HCT116 (cell line): ENCODE data around the gene ANTXR2.

Experiments used
- ATF3 ChIP-seq: IDR thresholded peaks from 2 replicates; pipeline ENCODE4 v1.6.1; 2012
- EGR1 ChIP-seq: IDR thresholded peaks from 2 replicates; pipeline ENCODE4 v1.6.1; 2012; ENCODE audit warnings: low read depth
- EZH2 ChIP-seq: fragments of 200-600 bp; sonication (generic); IDR thresholded peaks from 2 replicates; pipeline ENCODE4 v1.6.1; 2017; ENCODE audit warnings: antibody characterized with exemption, mixed run types
- EZH2phosphoT487 ChIP-seq: fragments of 200-600 bp; IDR thresholded peaks from 2 replicates; pipeline ENCODE4 v1.6.1; 2018; ENCODE audit warnings: antibody characterized with exemption, borderline replicate concordance
- FOSL1 ChIP-seq: IDR thresholded peaks from 2 replicates; pipeline ENCODE4 v1.6.1; 2012; ENCODE audit warnings: low read depth
- JUND ChIP-seq: IDR thresholded peaks from 2 replicates; pipeline ENCODE4 v1.6.1; 2012
- POLR2A ChIP-seq: IDR thresholded peaks from 2 replicates; pipeline ENCODE4 v1.7.0; 2011; ENCODE audit warnings: borderline replicate concordance; ENCODE audit not compliant: insufficient read depth, insufficient read length; ENCODE audit errors: extremely low read depth
- RAD21 ChIP-seq: IDR thresholded peaks from 2 replicates; pipeline ENCODE4 v1.6.1; 2012; ENCODE audit warnings: low read depth, mild to moderate bottlenecking
- SIN3A ChIP-seq: IDR thresholded peaks from 2 replicates; pipeline ENCODE4 v1.6.1; 2012; ENCODE audit warnings: low read depth
- TCF7L2 ChIP-seq: IDR thresholded peaks from 2 replicates; pipeline ENCODE4 v1.7.0; 2011; ENCODE audit warnings: borderline replicate concordance, inconsistent platforms; ENCODE audit not compliant: insufficient read depth, insufficient read length; ENCODE audit errors: extremely low read depth
- ZFX ChIP-seq: fragments of 450-650 bp; IDR thresholded peaks from 2 replicates; pipeline ENCODE4 v1.6.1; 2017
- TF ChIP-seq, protein P1 (sequence below), 3 experiments: fragments of 200-600 bp in 1 of 3; sonication (generic) in 1 of 3; IDR thresholded peaks in 2 of 3; conservative IDR thresholded peaks in 1 of 3; 2 replicates each; pipeline ENCODE4 v1.5.1; 2012 to 2017; ENCODE audit warnings: low read depth in 2 of 3, low read length in 2 of 3, antibody characterized with exemption in 1 of 3, borderline replicate concordance in 1 of 3, control low read depth in 1 of 3, mild to moderate bottlenecking in 1 of 3, mixed read lengths in 1 of 3, mixed run types in 1 of 3, moderate library complexity in 1 of 3; ENCODE audit not compliant: insufficient read depth in 1 of 3
- TF ChIP-seq, protein P2 (sequence below): IDR thresholded peaks from 2 replicates; pipeline ENCODE4 v1.6.1; 2011; ENCODE audit warnings: mild to moderate bottlenecking, low read length, moderate library complexity; ENCODE audit not compliant: insufficient replicate concordance; ENCODE audit errors: extremely low read depth

DNA sequence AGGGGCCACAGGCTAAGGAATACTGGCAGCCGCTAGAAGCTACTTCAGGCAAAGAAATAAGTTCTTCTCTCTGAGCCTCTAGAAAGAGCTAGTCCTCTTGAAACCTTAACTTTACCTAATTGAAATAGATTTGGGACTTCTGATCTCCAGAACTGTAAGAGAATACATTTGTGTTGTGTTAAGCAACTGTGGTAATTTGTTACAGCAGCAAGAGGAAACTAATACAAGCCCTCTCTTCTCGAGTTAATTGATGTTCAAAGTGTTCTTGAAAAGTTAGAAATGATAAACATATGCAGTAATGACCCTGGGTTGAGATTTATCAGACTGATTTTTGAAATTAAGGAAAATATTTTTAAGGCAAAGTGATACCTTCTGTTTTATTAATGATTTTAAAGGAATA is 172.8 kb downstream of the ANTXR2 start:
- TF ChIP-seq, protein P1, sequence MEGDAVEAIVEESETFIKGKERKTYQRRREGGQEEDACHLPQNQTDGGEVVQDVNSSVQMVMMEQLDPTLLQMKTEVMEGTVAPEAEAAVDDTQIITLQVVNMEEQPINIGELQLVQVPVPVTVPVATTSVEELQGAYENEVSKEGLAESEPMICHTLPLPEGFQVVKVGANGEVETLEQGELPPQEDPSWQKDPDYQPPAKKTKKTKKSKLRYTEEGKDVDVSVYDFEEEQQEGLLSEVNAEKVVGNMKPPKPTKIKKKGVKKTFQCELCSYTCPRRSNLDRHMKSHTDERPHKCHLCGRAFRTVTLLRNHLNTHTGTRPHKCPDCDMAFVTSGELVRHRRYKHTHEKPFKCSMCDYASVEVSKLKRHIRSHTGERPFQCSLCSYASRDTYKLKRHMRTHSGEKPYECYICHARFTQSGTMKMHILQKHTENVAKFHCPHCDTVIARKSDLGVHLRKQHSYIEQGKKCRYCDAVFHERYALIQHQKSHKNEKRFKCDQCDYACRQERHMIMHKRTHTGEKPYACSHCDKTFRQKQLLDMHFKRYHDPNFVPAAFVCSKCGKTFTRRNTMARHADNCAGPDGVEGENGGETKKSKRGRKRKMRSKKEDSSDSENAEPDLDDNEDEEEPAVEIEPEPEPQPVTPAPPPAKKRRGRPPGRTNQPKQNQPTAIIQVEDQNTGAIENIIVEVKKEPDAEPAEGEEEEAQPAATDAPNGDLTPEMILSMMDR (IDR thresholded peaks at IDR 0.05 in 2 of 3, conservative IDR thresholded peaks at IDR 0.05 in 1 of 3; ENCODE audit: borderline replicate concordance in 1 of 3, insufficient read depth in 1 of 3, low read depth in 2 of 3, low read length in 2 of 3): no peak
- no peak for TF ChIP-seq FOSL1
- no peak for TF ChIP-seq POLR2A
- TF ChIP-seq SIN3A: no peak
- no peak for TF ChIP-seq EZH2
- no peak for TF ChIP-seq EZH2phosphoT487
- TF ChIP-seq, protein P2, sequence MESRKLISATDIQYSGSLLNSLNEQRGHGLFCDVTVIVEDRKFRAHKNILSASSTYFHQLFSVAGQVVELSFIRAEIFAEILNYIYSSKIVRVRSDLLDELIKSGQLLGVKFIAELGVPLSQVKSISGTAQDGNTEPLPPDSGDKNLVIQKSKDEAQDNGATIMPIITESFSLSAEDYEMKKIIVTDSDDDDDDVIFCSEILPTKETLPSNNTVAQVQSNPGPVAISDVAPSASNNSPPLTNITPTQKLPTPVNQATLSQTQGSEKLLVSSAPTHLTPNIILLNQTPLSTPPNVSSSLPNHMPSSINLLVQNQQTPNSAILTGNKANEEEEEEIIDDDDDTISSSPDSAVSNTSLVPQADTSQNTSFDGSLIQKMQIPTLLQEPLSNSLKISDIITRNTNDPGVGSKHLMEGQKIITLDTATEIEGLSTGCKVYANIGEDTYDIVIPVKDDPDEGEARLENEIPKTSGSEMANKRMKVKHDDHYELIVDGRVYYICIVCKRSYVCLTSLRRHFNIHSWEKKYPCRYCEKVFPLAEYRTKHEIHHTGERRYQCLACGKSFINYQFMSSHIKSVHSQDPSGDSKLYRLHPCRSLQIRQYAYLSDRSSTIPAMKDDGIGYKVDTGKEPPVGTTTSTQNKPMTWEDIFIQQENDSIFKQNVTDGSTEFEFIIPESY: no peak
- TF ChIP-seq EGR1: no peak
- no peak for TF ChIP-seq ZFX
- no peak for TF ChIP-seq TCF7L2
- no peak for TF ChIP-seq ATF3
- TF ChIP-seq RAD21: no peak
- TF ChIP-seq JUND: no peak
